DMS53 treated with DMSO at 0.1 percent for 48 hours (cell line): ENCODE measurements around the gene IL23R.
A peak's percentile ranks its signal among the peaks of the same experiment; 100 is the strongest.
"Not testable (repeated sequence)": the region's sequence is repeated elsewhere in the genome, so short reads cannot be mapped to it uniquely, and the experiment has no call there.

Experiments
- DNase-seq: peaks from one replicate; lab custom pipeline; 2025; ENCODE audit not compliant: unreplicated experiment; lab: John Stamatoyannopoulos, UW

Gene IL23R

DNA sequence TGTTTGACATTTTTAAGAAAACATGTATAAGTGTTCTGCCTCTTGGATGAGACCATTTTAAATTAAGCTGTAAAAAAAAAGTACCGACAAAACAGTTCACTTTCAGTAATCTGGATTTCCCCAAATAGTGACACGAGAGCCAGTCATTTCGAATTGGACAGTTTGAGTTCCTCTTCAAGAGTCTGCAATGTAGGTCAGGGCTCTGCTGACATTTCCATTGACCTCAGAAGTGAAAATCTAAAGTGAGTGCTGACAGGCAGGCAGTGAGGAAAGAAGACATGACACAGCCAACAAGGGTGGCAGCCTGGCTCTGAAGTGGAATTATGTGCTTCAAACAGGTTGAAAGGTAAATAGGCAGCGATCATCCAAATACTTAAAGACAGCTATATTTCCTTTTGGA lies at the start of gene IL23R:
Gene IL23R (plus strand): TSS at position 259 of the 400 bp plus-strand sequence. CDS start 1,667 bp downstream, outside the sequence.
- DNase-seq = peak; percentile 82

DNA sequence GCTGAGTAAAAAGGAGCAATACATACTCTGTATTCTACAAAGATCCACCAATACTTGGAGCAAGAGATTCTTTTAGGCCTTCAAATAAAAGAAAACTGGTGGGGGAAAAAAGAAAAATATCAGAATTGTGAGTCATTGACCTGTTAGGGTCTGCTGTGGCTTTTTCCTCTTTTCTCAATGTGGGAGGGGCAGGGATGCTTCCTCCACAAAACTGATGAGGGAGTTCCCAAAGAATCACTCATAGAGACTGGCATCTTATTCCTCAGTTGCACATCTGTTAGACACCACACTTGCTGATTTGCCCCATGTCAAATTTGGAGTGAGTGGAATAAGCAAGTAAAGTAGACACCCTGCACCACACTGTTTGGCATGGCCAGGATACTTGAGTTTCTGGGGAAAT lies 48.1 kb upstream of the IL23R start:
- no peak for DNase-seq

- DNase-seq = no peak
These were observed 47.6 kb upstream of the IL23R start for GRCh38 chr1:67118646-67119045.

- DNase-seq = no peak
These were observed 45.2 kb upstream of the IL23R start for GRCh38 chr1:67120855-67121619.

DNA sequence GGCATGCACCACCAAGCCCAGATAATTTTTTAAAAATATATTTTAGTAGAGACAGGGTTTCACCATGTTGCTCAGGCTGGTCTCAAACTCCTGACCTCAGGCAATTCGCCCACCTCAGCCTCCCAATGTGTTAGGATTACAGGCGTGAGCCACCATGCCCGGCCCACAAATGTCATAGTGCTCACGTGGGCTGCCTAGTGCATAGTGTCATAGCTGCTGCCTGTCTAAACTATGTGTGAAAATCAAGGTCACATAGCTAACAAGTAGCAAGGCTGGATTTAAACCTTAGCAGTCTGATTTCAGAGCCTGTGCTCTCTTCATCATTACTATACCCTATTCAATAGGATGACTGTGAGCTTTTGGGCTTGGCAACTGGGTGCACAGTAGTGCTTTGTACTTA lies 41.8 kb upstream of the IL23R start:
- DNase-seq = no peak

DNA sequence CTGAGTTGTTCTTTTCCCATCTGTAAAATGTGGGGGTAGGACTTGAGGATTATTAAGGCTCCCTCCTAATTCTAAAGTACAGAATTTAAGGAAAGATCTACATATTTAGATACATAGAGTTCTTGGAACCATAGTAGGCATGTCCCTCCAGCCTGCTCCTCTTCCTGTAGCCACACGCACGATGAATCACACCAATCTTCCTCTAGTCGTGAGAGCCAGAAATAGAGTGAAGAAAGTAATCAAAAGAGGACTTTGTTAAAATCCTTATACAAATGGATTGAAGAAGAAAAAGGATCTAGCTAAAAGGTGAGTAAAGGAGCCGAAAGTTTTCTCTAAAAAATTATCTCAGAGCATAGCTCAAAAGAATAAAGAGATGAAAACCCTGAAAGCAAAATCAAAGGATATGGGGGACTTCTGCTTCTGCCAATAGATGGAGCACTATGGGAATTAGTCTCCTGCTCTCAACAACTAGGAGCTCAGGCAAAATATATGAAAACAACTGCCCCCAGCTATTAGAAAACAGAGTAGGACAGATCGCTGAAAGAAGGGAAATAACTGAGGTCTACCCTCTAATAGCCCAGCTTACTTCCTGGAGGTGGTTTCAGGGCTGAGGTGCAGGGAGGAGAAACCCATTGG lies 40.0 kb upstream of the IL23R start:
- peak; percentile 31 for DNase-seq

DNA sequence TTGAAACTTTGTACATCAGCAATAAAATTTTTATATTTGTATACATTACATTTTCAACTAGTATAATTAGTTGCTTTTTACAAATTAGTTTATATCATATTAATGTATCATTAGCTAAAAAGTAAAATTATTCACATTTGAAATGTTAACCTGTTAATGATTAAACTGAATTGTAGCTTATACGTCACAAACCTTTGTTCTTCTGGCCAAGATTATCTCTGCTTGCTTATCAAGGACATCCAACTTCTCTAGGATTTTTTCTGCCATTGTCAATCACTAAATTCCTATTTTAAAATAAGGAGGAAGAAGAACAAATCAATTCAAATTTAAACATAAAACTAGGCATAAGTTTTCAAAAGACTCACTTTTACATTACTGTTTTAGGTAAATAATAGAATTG lies 39.3 kb upstream of the IL23R start:
- DNase-seq = peak; percentile 43

GRCh38 chr1:67130673-67131072 lies 35.6 kb upstream of the IL23R start:
- DNase-seq = no peak

GRCh38 chr1:67133177-67133576 lies 33.1 kb upstream of the IL23R start:
- no peak for DNase-seq

- DNase-seq = peak; percentile 28
These were observed 31.6 kb upstream of the IL23R start, which contains the start of gene C1orf141 for GRCh38 chr1:67134695-67135094. C1orf141 (minus strand) TSS chr1:67134970; CDS start chr1:67127240, 7,730 bp downstream.

DNA sequence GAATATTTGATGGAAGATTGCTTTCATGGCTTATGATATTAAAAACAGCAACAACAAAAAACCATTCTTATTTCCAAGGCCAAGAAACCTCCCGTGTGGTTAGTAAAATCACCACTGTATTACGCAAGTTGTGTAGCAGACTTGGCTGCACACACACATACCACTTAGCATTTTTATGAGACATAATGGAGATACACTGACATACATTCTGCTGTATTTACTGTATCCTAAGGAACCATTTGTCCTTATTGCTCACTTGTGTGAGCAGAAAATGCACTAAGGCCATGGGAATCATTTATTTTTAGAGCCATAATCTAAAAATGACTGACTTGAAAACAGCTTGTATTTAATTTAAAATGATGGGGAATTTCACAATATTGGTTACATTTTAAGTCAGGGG lies 30.9 kb upstream of the IL23R start:
- no peak for DNase-seq

DNA sequence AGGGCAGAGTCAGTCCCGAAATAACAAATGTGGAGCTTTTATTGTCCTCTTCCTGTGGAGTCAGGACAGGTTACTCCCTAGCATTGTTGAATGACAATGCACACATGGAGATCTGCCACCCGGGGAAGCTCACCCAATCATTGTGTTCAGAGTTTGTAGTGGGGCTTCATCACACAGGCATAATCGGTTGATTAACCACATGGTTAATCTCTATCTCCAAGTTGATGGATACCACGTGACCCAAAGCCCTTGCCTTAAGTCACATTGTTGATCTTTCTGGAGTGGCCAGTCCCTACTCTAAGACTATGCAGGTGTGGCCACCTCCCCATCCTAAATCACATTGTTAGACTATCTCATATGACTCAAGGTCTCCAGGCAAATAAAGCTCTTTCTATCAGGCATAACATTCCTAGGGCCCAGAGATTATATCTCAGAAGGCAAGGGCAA lies 28.9 kb upstream of the IL23R start:
- no peak for DNase-seq

- DNase-seq = peak; percentile 85
These were observed 27.3 kb upstream of the IL23R start for GRCh38 chr1:67138813-67139499.

GRCh38 chr1:67140460-67140859 lies 25.8 kb upstream of the IL23R start:
- no peak for DNase-seq

- not testable (repeated sequence) for DNase-seq
These were observed 24.4 kb upstream of the IL23R start for GRCh38 chr1:67141832-67142231.

DNA sequence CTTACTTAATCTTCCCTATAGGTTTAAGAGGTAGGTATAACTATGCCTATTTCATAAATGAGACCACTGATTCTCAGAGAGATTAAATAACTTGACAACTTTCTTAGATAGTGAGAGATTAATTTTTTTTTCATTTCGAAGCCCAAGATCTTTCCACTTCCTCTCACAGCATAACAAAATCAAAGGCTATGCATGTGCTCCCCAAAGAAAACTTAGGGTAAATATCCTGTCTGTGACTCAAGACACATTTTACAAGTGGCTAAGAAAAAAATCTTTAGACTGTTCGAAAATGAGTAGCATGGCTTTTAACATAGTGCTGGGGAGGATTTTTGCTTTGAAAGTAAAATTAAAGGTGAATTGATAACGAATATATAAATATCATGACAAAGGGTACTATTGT lies 23.3 kb upstream of the IL23R start:
- no peak for DNase-seq

DNA sequence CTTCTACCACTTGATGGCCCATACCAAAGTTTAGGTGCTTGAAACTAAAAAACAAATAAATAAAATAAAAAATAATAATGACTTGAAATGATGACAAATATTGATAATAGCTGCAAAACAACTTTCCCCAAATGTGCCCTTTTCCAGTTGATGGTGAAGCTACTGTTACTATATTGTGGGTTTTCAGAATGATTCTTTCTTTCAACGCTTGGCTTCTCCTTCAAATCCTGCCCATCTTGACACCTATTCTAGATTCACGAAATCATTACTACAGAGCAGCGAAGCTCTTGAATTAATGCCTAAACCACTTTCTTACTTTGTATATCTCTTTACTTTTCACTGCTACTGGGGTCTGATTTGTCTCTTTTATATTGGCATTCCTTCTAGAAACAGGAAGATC lies 22.3 kb upstream of the IL23R start:
- DNase-seq = no peak

GRCh38 chr1:67144696-67145095 lies 21.6 kb upstream of the IL23R start:
- no peak for DNase-seq

- DNase-seq = no peak
These were observed 20.2 kb upstream of the IL23R start for GRCh38 chr1:67146101-67146500.

- DNase-seq = no peak
These were observed 19.7 kb upstream of the IL23R start for GRCh38 chr1:67146539-67146938.

DNA sequence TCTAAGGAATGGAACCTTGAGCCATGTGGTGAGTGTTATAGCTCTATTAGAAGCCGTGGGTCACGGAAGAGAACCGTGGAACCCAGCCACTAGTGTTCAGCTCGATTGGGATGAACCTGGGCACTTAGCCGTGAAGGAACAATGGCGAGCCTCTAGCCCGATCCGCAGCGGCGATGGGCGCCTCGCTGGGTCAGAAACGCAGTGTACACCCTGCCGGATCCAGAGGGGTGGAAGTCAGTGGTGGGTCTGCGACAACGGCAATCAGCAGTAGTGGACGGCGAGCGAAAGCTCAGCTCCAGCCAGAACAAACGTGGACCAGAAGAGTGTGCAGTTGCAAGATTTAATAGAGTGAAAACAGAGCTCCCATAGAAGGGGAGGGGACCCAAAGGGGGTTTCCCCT lies 18.3 kb upstream of the IL23R start:
- not testable (repeated sequence) for DNase-seq
